Measurements from ENCODE around the gene AGXT. TPM values are rescaled to one million over a fixed set of nuclear protein-coding genes. Genes with fewer than 3 reads are reported as not detected.

AGXT gene
- total RNA-seq, 1 donor from 2014 or later: not detected

DNA sequence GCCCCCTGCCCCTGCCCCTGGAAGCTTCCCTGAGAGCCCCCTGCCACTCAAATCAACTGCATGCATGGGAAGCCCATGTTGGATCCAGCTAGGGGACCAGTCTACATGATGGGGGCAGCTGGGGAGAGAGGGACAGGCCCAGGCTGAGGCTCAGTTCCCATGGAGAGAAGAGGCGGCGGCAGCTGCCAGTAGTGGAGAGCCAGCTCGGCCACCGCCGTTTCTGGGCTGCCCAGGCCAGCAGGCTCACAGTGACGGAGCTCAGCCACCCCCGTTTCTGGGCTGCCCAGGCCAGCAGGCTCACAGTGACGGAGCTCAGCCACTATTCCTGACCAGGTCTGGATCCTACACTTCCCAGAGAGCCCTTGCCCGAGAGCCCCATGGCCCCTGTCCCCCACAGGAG is 23.7 kb downstream of the AGXT start:
- no peak for DNase-seq
- H3K27ac Mint-ChIP-seq (ENCODE audit: unreplicated experiment): no peak overlapping the region
- H3K36me3 Mint-ChIP-seq (ENCODE audit: unreplicated experiment): no peaks in the 10 kb centered on the region
- H3K4me1 Mint-ChIP-seq (ENCODE audit: low read depth, unreplicated experiment): no peaks in the 10 kb centered on the region
- H3K27me3 Mint-ChIP-seq (ENCODE audit: unreplicated experiment): no peaks in the 10 kb centered on the region
- TF ChIP-seq, protein P1, sequence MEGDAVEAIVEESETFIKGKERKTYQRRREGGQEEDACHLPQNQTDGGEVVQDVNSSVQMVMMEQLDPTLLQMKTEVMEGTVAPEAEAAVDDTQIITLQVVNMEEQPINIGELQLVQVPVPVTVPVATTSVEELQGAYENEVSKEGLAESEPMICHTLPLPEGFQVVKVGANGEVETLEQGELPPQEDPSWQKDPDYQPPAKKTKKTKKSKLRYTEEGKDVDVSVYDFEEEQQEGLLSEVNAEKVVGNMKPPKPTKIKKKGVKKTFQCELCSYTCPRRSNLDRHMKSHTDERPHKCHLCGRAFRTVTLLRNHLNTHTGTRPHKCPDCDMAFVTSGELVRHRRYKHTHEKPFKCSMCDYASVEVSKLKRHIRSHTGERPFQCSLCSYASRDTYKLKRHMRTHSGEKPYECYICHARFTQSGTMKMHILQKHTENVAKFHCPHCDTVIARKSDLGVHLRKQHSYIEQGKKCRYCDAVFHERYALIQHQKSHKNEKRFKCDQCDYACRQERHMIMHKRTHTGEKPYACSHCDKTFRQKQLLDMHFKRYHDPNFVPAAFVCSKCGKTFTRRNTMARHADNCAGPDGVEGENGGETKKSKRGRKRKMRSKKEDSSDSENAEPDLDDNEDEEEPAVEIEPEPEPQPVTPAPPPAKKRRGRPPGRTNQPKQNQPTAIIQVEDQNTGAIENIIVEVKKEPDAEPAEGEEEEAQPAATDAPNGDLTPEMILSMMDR (IDR thresholded peaks at IDR 0.05; ENCODE audit: partially characterized antibody, unreplicated experiment): no peak
- no peaks in the 10 kb centered on the region for H3K9me3 Mint-ChIP-seq (ENCODE audit: unreplicated experiment)
- H3K4me3 Mint-ChIP-seq (ENCODE audit: unreplicated experiment): no peak overlapping the region

- Mint-ChIP-seq H3K4me1 (ENCODE audit: low read depth, unreplicated experiment) (no peaks in the 10 kb centered on the region), H3K9me3 (ENCODE audit: unreplicated experiment) (no peaks in the 10 kb centered on the region), H3K36me3 (ENCODE audit: unreplicated experiment) (no peaks in the 10 kb centered on the region), H3K27me3 (ENCODE audit: unreplicated experiment) (no peaks in the 10 kb centered on the region), H3K4me3 (ENCODE audit: unreplicated experiment) (no peak overlapping the region), H3K27ac (ENCODE audit: unreplicated experiment) (no peak overlapping the region)
- no peak for DNase-seq
- TF ChIP-seq, protein P1 (IDR thresholded peaks at IDR 0.05; ENCODE audit: partially characterized antibody, unreplicated experiment): no peak
Measured at GRCh38 chr2:240892925-240893324, 24.3 kb downstream of the AGXT start.

DNA sequence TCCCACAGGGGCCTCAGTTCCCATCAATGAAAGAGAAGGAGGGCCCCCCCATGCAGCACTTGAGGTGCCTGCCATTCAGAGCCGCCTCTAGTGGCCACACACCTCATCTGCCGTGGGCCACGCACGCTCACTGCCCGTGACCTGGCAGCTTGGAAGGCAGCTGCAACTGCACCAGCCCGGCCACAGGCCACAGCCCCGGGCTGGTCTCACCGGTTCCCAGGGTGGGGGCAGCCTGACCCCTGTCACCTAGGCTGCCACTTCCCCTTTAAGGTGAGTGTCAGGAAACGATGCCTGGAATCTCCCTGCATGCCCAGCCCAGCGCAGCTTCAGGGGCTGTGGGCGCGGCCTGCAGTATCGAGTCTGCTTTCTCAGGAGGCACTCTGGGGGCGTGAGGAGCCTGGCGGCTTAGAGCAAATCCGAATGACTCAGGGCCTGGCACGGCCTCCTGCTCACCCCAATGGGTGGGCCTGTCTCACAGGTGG is 24.8 kb downstream of the AGXT start:
- Mint-ChIP-seq H3K36me3 (ENCODE audit: unreplicated experiment) (no peaks in the 10 kb centered on the region), H3K4me3 (ENCODE audit: unreplicated experiment) (no peak overlapping the region), H3K27ac (ENCODE audit: unreplicated experiment) (no peak overlapping the region), H3K27me3 (ENCODE audit: unreplicated experiment) (no peaks in the 10 kb centered on the region), H3K9me3 (ENCODE audit: unreplicated experiment) (no peaks in the 10 kb centered on the region), H3K4me1 (ENCODE audit: low read depth, unreplicated experiment) (no peaks in the 10 kb centered on the region)
- TF ChIP-seq, protein P1 (IDR thresholded peaks at IDR 0.05; ENCODE audit: partially characterized antibody, unreplicated experiment): no peak
- DNase-seq: no peak

DNA sequence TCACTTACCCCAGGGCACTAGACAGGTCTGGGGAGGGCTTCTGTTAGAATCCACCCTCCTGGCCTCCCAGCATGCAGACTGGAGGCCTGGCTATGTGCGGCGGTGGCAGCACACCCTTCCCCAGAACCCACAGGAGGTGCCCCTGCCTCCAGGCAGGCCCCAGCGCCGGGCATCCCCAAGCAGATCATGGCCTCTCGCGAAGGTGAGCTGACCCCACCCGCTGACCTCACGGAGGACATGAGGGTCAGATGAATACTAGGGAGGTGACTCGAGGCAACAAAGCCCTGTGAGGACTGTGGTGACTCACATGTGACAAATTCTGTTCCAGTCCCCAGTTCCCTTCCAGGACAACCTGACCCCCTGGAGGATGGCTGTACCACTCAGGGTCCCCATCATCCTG is 25.4 kb downstream of the AGXT start:
- DNase-seq: no peak
- no peak overlapping the region for H3K4me3 Mint-ChIP-seq (ENCODE audit: unreplicated experiment)
- TF ChIP-seq, protein P1 (IDR thresholded peaks at IDR 0.05; ENCODE audit: partially characterized antibody, unreplicated experiment): no peak
- no peak overlapping the region for H3K27ac Mint-ChIP-seq (ENCODE audit: unreplicated experiment)
- H3K36me3 Mint-ChIP-seq (ENCODE audit: unreplicated experiment): no peaks in the 10 kb centered on the region
- no peaks in the 10 kb centered on the region for H3K9me3 Mint-ChIP-seq (ENCODE audit: unreplicated experiment)
- no peaks in the 10 kb centered on the region for H3K4me1 Mint-ChIP-seq (ENCODE audit: low read depth, unreplicated experiment)
- no peaks in the 10 kb centered on the region for H3K27me3 Mint-ChIP-seq (ENCODE audit: unreplicated experiment)

DNA sequence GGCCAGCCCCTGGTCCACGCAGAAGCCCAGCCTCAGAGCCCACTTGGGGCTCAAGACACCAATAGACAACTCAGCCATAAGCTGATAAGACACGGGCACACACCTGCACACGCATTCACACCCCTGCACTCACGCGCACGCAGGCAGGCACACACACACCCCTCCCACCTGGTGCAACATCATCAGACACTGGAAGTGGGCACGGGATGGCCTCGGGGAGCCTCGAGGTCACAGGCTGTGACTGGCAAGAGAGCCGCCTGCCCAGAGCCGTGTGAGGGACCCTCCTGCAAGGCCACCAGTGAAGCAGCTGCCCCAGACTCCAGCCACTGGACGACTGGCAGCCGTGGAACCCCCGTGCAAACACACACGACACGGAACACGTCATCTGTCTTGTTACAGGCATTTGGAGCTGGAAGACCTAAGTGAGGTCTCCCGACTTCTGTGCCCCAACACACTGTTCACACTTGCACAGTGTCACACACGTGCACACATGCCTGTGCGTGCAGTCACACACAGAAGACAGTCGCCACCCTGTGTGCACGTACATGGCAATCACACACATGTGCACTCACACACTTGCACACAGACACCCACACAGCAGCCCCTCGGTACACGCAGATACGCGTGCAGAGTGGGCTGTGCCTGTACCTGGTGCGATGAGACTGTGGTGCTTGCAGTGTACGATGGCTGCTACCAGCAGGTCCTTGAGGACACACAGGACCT is 26.4 kb downstream of the AGXT start:
- no peak overlapping the region for H3K27ac Mint-ChIP-seq (ENCODE audit: unreplicated experiment)
- no peaks in the 10 kb centered on the region for H3K36me3 Mint-ChIP-seq (ENCODE audit: unreplicated experiment)
- no peaks in the 10 kb centered on the region for H3K9me3 Mint-ChIP-seq (ENCODE audit: unreplicated experiment)
- TF ChIP-seq, protein P1 (IDR thresholded peaks at IDR 0.05; ENCODE audit: partially characterized antibody, unreplicated experiment): no peak
- DNase-seq: no peak
- no peak overlapping the region for H3K4me3 Mint-ChIP-seq (ENCODE audit: unreplicated experiment)
- no peaks in the 10 kb centered on the region for H3K27me3 Mint-ChIP-seq (ENCODE audit: unreplicated experiment)
- no peaks in the 10 kb centered on the region for H3K4me1 Mint-ChIP-seq (ENCODE audit: low read depth, unreplicated experiment)

Measured in glutamatergic neuron (in vitro differentiated cells).